ENCODE results near the gene SSB. TPM values are rescaled to one million over a fixed set of nuclear protein-coding genes. Genes with fewer than 3 reads are reported as not detected.

SSB gene
- total and polyA plus RNA-seq, 2 of the 13 experiments (the other 11 are each of a cell fraction or from before 2014, with no cell fraction given): 109 to 208 TPM

DNA sequence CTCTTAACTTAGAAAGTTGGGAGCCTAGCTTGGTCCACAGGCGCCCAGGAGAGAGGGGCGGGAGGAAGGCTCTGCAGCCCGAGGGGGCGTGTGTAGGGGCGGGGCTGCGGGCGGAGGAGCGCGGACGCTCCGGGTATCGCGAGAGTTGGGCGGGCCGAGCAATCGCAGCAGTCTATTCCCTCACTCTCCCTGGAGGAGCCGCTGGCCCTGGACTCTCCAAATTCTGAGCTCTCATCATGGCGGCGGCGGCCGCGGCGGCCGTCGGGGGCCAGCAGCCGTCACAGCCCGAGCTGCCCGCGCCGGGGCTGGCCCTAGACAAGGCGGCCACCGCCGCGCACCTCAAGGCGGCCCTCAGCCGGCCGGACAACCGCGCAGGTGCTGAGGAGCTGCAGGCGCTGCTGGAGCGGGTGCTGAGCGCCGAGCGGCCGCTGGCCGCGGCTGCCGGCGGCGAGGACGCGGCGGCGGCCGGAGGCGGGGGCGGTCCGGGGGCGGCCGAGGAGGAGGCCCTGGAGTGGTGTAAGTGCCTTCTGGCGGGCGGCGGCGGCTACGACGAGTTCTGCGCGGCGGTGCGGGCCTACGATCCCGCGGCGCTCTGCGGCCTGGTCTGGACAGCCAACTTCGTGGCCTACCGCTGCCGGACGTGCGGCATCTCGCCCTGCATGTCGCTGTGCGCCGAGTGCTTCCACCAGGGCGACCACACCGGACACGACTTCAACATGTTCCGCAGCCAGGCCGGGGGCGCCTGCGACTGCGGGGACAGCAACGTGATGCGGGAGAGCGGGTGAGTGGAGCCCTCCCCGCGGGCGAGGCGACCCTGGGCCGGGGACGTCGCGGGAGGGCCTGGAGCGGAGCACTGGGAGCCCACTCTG is 28.8 kb downstream of the SSB start, which contains the start of gene UBR3 (continued):
- TF ChIP-seq MLXIP (CRISPR knock-in tag; IDR thresholded peaks at IDR 0.05; ENCODE audit: borderline replicate concordance) (0 out of 2 replicates have a peak, but pooled peaks have one; percentile 21), HDAC1 (CRISPR knock-in tag; IDR thresholded peaks at IDR 0.05) (peak; percentile 69), BRCA1 (CRISPR knock-in tag; IDR thresholded peaks at IDR 0.05) (no peak), ZNF274 (CRISPR knock-in tag; IDR thresholded peaks at IDR 0.05) (peak; percentile 63; the same call in 1 of the 2 replicates), FOXA1 (IDR thresholded peaks at IDR 0.05) (no peak), FOXA1 (CRISPR knock-in tag; IDR thresholded peaks at IDR 0.05) (0 out of 2 replicates have a peak, but pooled peaks have one; percentile 15), SRSF1 (optimal IDR thresholded peaks at IDR 0.05; ENCODE audit: low read depth, low read length) (peak; percentile 33), ZNF143 (CRISPR knock-in tag; IDR thresholded peaks at IDR 0.05) (no peak), ZNF251 (CRISPR knock-in tag; IDR thresholded peaks at IDR 0.05) (no peak), ZBTB7A (CRISPR knock-in tag; IDR thresholded peaks at IDR 0.05) (no peak), NFE2 (CRISPR knock-in tag; IDR thresholded peaks at IDR 0.05) (no peak), ZNF354B (CRISPR knock-in tag; IDR thresholded peaks at IDR 0.05) (no peak), AGO1 (IDR thresholded peaks at IDR 0.05; ENCODE audit: low read depth, low read length, poor library complexity, severe bottlenecking) (no peak), CEBPG (CRISPR knock-in tag; IDR thresholded peaks at IDR 0.05) (no peak), NCOA2 (CRISPR knock-in tag; IDR thresholded peaks at IDR 0.05) (no peak), POGK (CRISPR knock-in tag; conservative IDR thresholded peaks at IDR 0.05) (0 out of 2 replicates have a peak, but pooled peaks have one; percentile 18), ZNF841 (CRISPR knock-in tag; IDR thresholded peaks at IDR 0.05; ENCODE audit: borderline replicate concordance) (0 out of 2 replicates have a peak, but pooled peaks have one; percentile 60), CEBPB (IDR thresholded peaks at IDR 0.05; ENCODE audit: borderline replicate concordance, low read depth, low read length) (no peak), NFKB2 (CRISPR knock-in tag; IDR thresholded peaks at IDR 0.05; ENCODE audit: borderline replicate concordance) (no peak), ZC3H13 (CRISPR knock-in tag; IDR thresholded peaks at IDR 0.05) (peak; percentile 81)
- TF ChIP-seq, protein P1, sequence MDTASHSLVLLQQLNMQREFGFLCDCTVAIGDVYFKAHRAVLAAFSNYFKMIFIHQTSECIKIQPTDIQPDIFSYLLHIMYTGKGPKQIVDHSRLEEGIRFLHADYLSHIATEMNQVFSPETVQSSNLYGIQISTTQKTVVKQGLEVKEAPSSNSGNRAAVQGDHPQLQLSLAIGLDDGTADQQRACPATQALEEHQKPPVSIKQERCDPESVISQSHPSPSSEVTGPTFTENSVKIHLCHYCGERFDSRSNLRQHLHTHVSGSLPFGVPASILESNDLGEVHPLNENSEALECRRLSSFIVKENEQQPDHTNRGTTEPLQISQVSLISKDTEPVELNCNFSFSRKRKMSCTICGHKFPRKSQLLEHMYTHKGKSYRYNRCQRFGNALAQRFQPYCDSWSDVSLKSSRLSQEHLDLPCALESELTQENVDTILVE (CRISPR knock-in tag; IDR thresholded peaks at IDR 0.05): peak; percentile 10; the same call in 1 of the 2 replicates
- TF ChIP-seq, protein P2, sequence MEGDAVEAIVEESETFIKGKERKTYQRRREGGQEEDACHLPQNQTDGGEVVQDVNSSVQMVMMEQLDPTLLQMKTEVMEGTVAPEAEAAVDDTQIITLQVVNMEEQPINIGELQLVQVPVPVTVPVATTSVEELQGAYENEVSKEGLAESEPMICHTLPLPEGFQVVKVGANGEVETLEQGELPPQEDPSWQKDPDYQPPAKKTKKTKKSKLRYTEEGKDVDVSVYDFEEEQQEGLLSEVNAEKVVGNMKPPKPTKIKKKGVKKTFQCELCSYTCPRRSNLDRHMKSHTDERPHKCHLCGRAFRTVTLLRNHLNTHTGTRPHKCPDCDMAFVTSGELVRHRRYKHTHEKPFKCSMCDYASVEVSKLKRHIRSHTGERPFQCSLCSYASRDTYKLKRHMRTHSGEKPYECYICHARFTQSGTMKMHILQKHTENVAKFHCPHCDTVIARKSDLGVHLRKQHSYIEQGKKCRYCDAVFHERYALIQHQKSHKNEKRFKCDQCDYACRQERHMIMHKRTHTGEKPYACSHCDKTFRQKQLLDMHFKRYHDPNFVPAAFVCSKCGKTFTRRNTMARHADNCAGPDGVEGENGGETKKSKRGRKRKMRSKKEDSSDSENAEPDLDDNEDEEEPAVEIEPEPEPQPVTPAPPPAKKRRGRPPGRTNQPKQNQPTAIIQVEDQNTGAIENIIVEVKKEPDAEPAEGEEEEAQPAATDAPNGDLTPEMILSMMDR (CRISPR knock-in tag; IDR thresholded peaks at IDR 0.05): 0 out of 2 replicates have a peak, but pooled peaks have one; percentile 4

Measured in HepG2 (cell line).